Colonic mucosa (tissue), 4 donors: ENCODE measurements around the gene E2F8. TPM values are rescaled to one million over a fixed set of nuclear protein-coding genes. Genes with fewer than 3 reads are reported as not detected.
"Not testable (repeated sequence)": the region's sequence is repeated elsewhere in the genome, so short reads cannot be mapped to it uniquely, and the experiment has no call there.

Source experiments
- DNase-seq: peaks from one replicate; pipeline ENCODE4 v3.0.0-alpha.2; 2020
- H3K27ac ChIP-seq: fragments of 200-600 bp; one replicate; pipeline ENCODE4 v1.8.0; 2021
- H3K27me3 ChIP-seq: fragments of 200-600 bp; one replicate; pipeline ENCODE4 v1.8.0; 2021
- H3K36me3 ChIP-seq: fragments of 200-600 bp; one replicate; pipeline ENCODE4 v1.8.0; 2021
- H3K4me1 ChIP-seq: fragments of 200-600 bp; one replicate; pipeline ENCODE4 v1.8.0; 2021; ENCODE audit warnings: mild to moderate bottlenecking
- H3K4me3 ChIP-seq: fragments of 200-600 bp; one replicate; pipeline ENCODE4 v1.8.0; 2021
- H3K9ac ChIP-seq, 2 donors: one replicate each; pipeline ENCODE4 v1.7.0; 2013; ENCODE audit warnings: control low read depth in 2 of 2, low read depth in 2 of 2, low read length in 2 of 2
- H3K9me3 ChIP-seq: fragments of 200-600 bp; one replicate; pipeline ENCODE4 v1.8.0; 2021
- CTCF ChIP-seq: fragments of 200-600 bp; IDR thresholded peaks from one replicate; pipeline ENCODE4 v1.8.0; 2022; ENCODE audit warnings: antibody characterized with exemption, mild to moderate bottlenecking
- intact Hi-C: fragments of 100-400 bp; cut with DNase I; formaldehyde crosslinking; loops from one replicate; pipeline ENCODE4 v1.14.1; 2022
- total RNA-seq, 2 donors: library from RNA; stranded (reverse); fragmentation: NEBNext Ultra II Directional in 1 of 2; extraction: Animal tissue kit (Norgen Biotek cat#: 25700) in 1 of 2; gene quantifications; one replicate each; pipeline ENCODE4 v1.2.1, GENCODE V29; 2021
- donor health status: healthy.
- donor health status: DM: no; HTN: no; CAD: no.
- donor health status: DM: no; HTN: no; CAD: no.

The E2F8 gene
- total RNA-seq, 2 donors from 2014 or later, result 5.5 to 26.8 TPM

GRCh38 chr11:19275496-19275895, 34.8 kb upstream of the E2F8 start:
- no peak for TF ChIP-seq CTCF
- H3K4me1 ChIP-seq, result no peaks in the 10 kb centered on the region
- intact Hi-C loops, result no loop called here

GRCh38 chr11:19273219-19273618, 32.5 kb upstream of the E2F8 start:
- H3K36me3 ChIP-seq, DNase-seq, H3K27me3 ChIP-seq, H3K27ac ChIP-seq, H3K9me3 ChIP-seq, H3K4me1 ChIP-seq, H3K4me3 ChIP-seq, intact Hi-C loops, H3K9ac ChIP-seq: not testable (repeated sequence)

More at GRCh38 chr11:19275496-19275895, 34.8 kb upstream of the E2F8 start:
- H3K36me3 ChIP-seq, result no peaks in the 10 kb centered on the region
- no peak overlapping the region for H3K4me3 ChIP-seq
- H3K27ac ChIP-seq, result no peak overlapping the region
- no peaks in the 10 kb centered on the region for H3K9me3 ChIP-seq
- H3K27me3 ChIP-seq, result no peaks in the 10 kb centered on the region
- DNase-seq, result no peak
- H3K9ac ChIP-seq, result no peak overlapping the region

- intact Hi-C loops, result no loop called here
- Histone ChIP-seq H3K9ac (no peak overlapping the region), H3K36me3 (no peaks in the 10 kb centered on the region), H3K4me3 (no peak overlapping the region), H3K27ac (no peak overlapping the region), H3K9me3 (no peaks in the 10 kb centered on the region), H3K27me3 (no peaks in the 10 kb centered on the region), H3K4me1 (no peaks in the 10 kb centered on the region)
- no peak for DNase-seq
- TF ChIP-seq CTCF, result no peak
These were observed 28.2 kb upstream of the E2F8 start for GRCh38 chr11:19268909-19269308.

GRCh38 chr11:19267567-19267966, 26.8 kb upstream of the E2F8 start:
- Histone ChIP-seq H3K9me3 (no peaks in the 10 kb centered on the region), H3K4me1 (no peaks in the 10 kb centered on the region), H3K9ac (no peak overlapping the region), H3K27me3 (no peaks in the 10 kb centered on the region), H3K27ac (no peak overlapping the region), H3K4me3 (no peak overlapping the region), H3K36me3 (no peaks in the 10 kb centered on the region)
- no peak for TF ChIP-seq CTCF
- no peak for DNase-seq
- intact Hi-C loops, result no loop called here

- DNase-seq, result no peak
These were observed 22.6 kb upstream of the E2F8 start for GRCh38 chr11:19263333-19263732.

More at GRCh38 chr11:19263333-19263732, 22.6 kb upstream of the E2F8 start:
- Histone ChIP-seq H3K27ac (no peak overlapping the region), H3K4me1 (no peaks in the 10 kb centered on the region), H3K36me3 (no peaks in the 10 kb centered on the region), H3K4me3 (no peak overlapping the region), H3K27me3 (no peaks in the 10 kb centered on the region), H3K9me3 (no peaks in the 10 kb centered on the region), H3K9ac (no peak overlapping the region)
- intact Hi-C loops, result no loop called here
- TF ChIP-seq CTCF, result no peak
